SKM-1 treated with dmso at 0.1 percent for 144 hours (cell line): ENCODE measurements around the gene TAS2R13.

Experiments
- DNase-seq: peaks from one replicate; lab custom pipeline; 2025; ENCODE audit not compliant: unreplicated experiment; lab: John Stamatoyannopoulos, UW

Gene TAS2R13

DNA sequence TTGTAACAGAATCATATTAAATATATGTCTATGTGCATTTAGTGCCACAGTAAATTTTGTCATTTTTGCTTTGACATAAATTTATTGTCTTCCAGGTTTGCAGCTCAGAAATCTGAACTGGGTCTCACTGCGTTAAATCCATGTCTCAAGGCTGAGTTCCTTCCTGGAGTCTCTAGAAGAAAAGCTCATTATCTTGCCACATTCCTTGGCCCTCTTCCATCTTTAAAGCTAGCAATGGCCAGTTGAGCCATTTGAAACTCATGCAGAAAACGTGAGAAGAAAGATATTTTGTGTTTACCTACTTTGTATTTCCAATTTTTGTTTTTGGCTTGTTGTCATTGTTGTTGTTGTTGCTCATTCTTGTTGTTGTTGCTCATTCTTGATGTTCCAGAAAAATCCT is 36.0 kb downstream of the TAS2R13 start:
- no peak for DNase-seq

GRCh38 chr12:10867381-10867780 is 42.0 kb downstream of the TAS2R13 start:
- no peak for DNase-seq

DNA sequence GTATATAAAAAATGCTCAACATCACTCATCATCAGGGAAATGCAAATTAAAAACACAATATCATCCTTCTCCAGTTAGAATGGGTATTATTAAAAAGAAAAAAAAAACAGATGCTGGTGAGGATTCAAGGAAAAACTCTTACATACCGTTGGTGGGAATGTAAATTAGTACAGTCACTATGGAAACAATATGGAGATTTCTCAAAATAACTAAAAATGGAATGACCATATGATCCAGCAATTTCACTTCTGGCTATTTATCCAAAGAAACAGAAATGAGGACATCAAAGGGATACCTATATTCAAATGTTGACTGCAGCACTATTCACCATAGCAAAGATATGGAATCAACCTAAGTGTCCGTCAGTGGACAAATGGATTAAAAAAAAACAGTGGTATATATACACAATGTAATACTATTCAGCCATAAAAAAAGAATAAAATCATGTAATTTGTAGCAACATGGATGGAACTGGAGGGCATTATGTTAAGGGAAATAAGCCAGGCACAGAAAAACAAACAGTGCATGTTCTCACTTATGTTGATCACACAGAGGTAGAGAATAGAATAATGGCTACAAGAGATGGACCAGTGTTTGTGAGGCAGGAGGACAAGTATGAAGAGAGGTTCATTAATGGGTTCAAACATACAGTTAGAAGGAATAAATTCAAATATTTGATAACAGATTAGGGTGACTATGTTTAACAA is 45.7 kb downstream of the TAS2R13 start:
- no peak for DNase-seq

GRCh38 chr12:10861366-10861765 is 48.0 kb downstream of the TAS2R13 start:
- DNase-seq = no peak
